B cell (primary cell): ENCODE measurements around the gene SMIM41.

Source experiments
- CTCF ChIP-seq: fragments of 200-600 bp; IDR thresholded peaks from one replicate; pipeline ENCODE4 v1.8.0; 2022; ENCODE audit warnings: antibody characterized with exemption, mild to moderate bottlenecking
- EZH2 ChIP-seq: IDR thresholded peaks from 2 replicates; pipeline ENCODE4 v1.6.1; 2012; ENCODE audit warnings: borderline replicate concordance, low read depth, mild to moderate bottlenecking, moderate library complexity, low read length; ENCODE audit not compliant: insufficient read depth, poor library complexity, severe bottlenecking

- TF ChIP-seq CTCF: no peak
- TF ChIP-seq EZH2: no peak
Observed at GRCh38 chr12:52045794-52046199, 33.7 kb upstream of the SMIM41 start.
